Skeletal muscle satellite cell (primary cell): ENCODE results near the gene PPY. TPM values are rescaled to one million over a fixed set of nuclear protein-coding genes. Genes with fewer than 3 reads are reported as not detected.

Experiments
- H3K27me3 ChIP-seq: 2 replicates; pipeline ENCODE4 v1.7.0; 2013; ENCODE audit warnings: low read length; ENCODE audit not compliant: control insufficient read depth, insufficient read depth
- H3K36me3 ChIP-seq: 2 replicates; pipeline ENCODE4 v1.7.0; 2013; ENCODE audit warnings: mild to moderate bottlenecking, control low read depth, low read length; ENCODE audit not compliant: insufficient read depth
- H3K4me1 ChIP-seq: 2 replicates; pipeline ENCODE4 v1.7.0; 2013; ENCODE audit warnings: low read length; ENCODE audit not compliant: control insufficient read depth, insufficient read depth
- H3K4me2 ChIP-seq: 2 replicates; pipeline ENCODE4 v1.7.0; 2013; ENCODE audit warnings: mild to moderate bottlenecking, low read length
- H3K4me3 ChIP-seq: 2 replicates; pipeline ENCODE4 v1.7.0; 2013; ENCODE audit warnings: low read length
- H3K9ac ChIP-seq: 2 replicates; pipeline ENCODE4 v1.7.0; 2013; ENCODE audit warnings: mild to moderate bottlenecking, low read depth, low read length, moderate library complexity
- H3K9me3 ChIP-seq: replicated peaks from 2 replicates; pipeline ENCODE4 v1.7.0; 2013; ENCODE audit warnings: mild to moderate bottlenecking, control low read depth, low read length
- total RNA-seq: library from RNA; depleted of rRNA; stranded (reverse); fragments of >200 nt; gene quantifications from 2 replicates; pipeline ENCODE4 v1.2.3, GENCODE V29; 2012; rRNA removed

PPY gene
- not detected in 2 replicates for total RNA-seq

- Histone ChIP-seq H3K36me3 (no peaks in the 10 kb centered on the region), H3K4me3 (no peak within 1 kb of the TSS), H3K4me1 (peaks cover 5% of the 10 kb centered on the region), H3K4me2 (no peak within 1 kb of the TSS), H3K27me3 (peaks cover 25% of the 10 kb centered on the region), H3K9me3 (no peaks in the 10 kb centered on the region), H3K9ac (no peak within 1 kb of the TSS)
Measured at GRCh38 chr17:43942051-43942685, at the start of gene PPY. TSS of gene PPY (minus strand) at chr17:43942476. CDS start at chr17:43941654, 822 bp downstream.

DNA sequence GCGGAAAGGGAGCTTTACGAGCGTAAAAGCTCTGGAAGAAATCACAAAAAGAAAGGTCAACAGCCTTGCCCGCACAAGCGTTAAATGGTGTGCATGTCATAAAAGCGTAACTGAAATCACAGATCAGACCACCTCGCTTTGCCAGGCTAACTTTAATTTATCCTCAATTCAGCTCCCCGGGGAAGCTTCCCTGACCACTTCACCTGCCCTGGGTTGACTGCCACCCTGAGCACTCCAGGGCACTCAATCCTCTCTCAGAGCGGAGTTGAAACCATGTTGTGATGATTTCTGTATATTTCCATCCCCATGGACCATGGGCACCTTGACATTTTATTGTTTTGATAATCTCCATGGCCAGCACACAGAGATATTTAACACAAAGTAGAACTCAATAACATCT, 46.0 kb upstream of the PPY start:
- H3K4me3 ChIP-seq = no peak overlapping the region
- no peak overlapping the region for H3K9ac ChIP-seq
- peaks cover 15% of the 10 kb centered on the region for H3K27me3 ChIP-seq
- H3K9me3 ChIP-seq = no peaks in the 10 kb centered on the region
- peaks cover 13% of the 10 kb centered on the region for H3K4me1 ChIP-seq
- H3K4me2 ChIP-seq = no peak overlapping the region
- no peaks in the 10 kb centered on the region for H3K36me3 ChIP-seq

- Histone ChIP-seq H3K4me2 (no peak overlapping the region), H3K36me3 (no peaks in the 10 kb centered on the region), H3K4me1 (peaks cover 13% of the 10 kb centered on the region), H3K9ac (no peak overlapping the region), H3K9me3 (no peaks in the 10 kb centered on the region), H3K4me3 (no peak overlapping the region), H3K27me3 (peaks cover 24% of the 10 kb centered on the region)
Measured at GRCh38 chr17:43987131-43988021, 45.1 kb upstream of the PPY start.

GRCh38 chr17:43986225-43986981, 44.1 kb upstream of the PPY start:
- Histone ChIP-seq H3K4me3 (no peak overlapping the region), H3K36me3 (no peaks in the 10 kb centered on the region), H3K9ac (no peak overlapping the region), H3K4me1 (peaks cover 13% of the 10 kb centered on the region), H3K27me3 (peaks cover 29% of the 10 kb centered on the region), H3K4me2 (no peak overlapping the region), H3K9me3 (no peaks in the 10 kb centered on the region)

- peaks cover 41% of the 10 kb centered on the region for H3K27me3 ChIP-seq
Measured at GRCh38 chr17:43984521-43984920, 42.2 kb upstream of the PPY start.

GRCh38 chr17:43983515-43984411, 41.5 kb upstream of the PPY start:
- Histone ChIP-seq H3K36me3 (no peaks in the 10 kb centered on the region), H3K4me3 (peak overlapping the region; percentile 66), H3K9me3 (no peaks in the 10 kb centered on the region), H3K9ac (peak overlapping the region; percentile 69), H3K4me2 (peak overlapping the region; percentile 94), H3K4me1 (peaks cover 13% of the 10 kb centered on the region), H3K27me3 (peaks cover 48% of the 10 kb centered on the region)

More at GRCh38 chr17:43984521-43984920, 42.2 kb upstream of the PPY start:
- H3K9me3 ChIP-seq = no peaks in the 10 kb centered on the region
- H3K4me3 ChIP-seq = peak overlapping the region; percentile 66
- H3K36me3 ChIP-seq = no peaks in the 10 kb centered on the region
- peak overlapping the region; percentile 94 for H3K4me2 ChIP-seq
- peak overlapping the region; percentile 69 for H3K9ac ChIP-seq
- H3K4me1 ChIP-seq = peaks cover 13% of the 10 kb centered on the region

GRCh38 chr17:43983196-43983514, 40.9 kb upstream of the PPY start:
- Histone ChIP-seq H3K4me3 (peak overlapping the region; percentile 66), H3K9me3 (no peaks in the 10 kb centered on the region), H3K4me2 (peak overlapping the region; percentile 94), H3K9ac (no peak overlapping the region), H3K36me3 (no peaks in the 10 kb centered on the region), H3K27me3 (peaks cover 54% of the 10 kb centered on the region), H3K4me1 (peaks cover 13% of the 10 kb centered on the region)

DNA sequence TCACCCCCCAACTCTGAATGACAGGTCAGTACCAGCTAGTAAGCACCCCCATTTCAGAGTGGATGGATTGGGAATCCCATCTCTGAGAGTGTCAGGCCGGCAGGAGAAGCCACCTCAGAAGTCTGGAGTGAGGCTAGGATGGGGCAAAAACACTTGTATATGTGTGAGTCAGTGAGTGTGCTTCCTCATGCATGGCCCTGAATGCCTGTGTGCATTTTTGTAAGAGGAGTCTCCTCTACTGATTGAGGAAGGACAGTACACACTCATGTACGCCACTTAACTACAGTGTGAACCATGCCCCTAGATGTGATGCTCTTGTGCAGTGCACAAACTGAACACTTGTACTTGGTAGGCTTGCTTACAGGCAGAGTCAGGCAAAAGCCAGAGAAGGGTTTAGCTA, 39.9 kb upstream of the PPY start:
- Histone ChIP-seq H3K4me3 (no peak overlapping the region), H3K4me1 (peaks cover 13% of the 10 kb centered on the region), H3K36me3 (no peaks in the 10 kb centered on the region), H3K9me3 (no peaks in the 10 kb centered on the region), H3K27me3 (peaks cover 63% of the 10 kb centered on the region), H3K9ac (no peak overlapping the region), H3K4me2 (no peak overlapping the region)

- H3K27me3 ChIP-seq = peaks cover 72% of the 10 kb centered on the region
- H3K9ac ChIP-seq = no peak overlapping the region
- peaks cover 13% of the 10 kb centered on the region for H3K4me1 ChIP-seq
- no peak overlapping the region for H3K4me3 ChIP-seq
- no peaks in the 10 kb centered on the region for H3K9me3 ChIP-seq
- H3K36me3 ChIP-seq = no peaks in the 10 kb centered on the region
- H3K4me2 ChIP-seq = no peak overlapping the region
Measured at GRCh38 chr17:43979671-43980070, 37.4 kb upstream of the PPY start.

DNA sequence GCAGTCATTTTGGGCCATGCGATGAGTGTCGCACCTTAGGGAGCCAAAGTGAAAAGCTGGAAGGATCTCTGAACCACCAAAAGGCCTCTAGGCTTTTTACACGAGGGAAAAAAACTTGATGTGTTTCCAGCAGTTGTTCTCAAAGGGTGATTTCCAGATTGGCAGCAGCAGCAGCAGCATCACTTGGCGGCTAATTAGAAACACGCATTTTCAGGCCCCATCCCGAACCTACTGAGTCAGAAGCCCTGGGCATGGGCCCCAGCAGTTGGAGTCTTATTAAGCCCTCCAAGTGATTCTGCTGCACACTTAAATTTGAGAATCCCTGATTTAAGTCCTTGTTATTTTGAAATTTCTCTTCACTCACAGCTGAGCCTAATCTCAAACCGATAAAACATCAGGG, 36.7 kb upstream of the PPY start:
- Histone ChIP-seq H3K4me1 (peaks cover 7% of the 10 kb centered on the region), H3K36me3 (no peaks in the 10 kb centered on the region), H3K9me3 (no peaks in the 10 kb centered on the region), H3K4me2 (no peak overlapping the region), H3K9ac (no peak overlapping the region), H3K27me3 (peaks cover 73% of the 10 kb centered on the region), H3K4me3 (no peak overlapping the region)
